HepG2 (cell line): Measurements from ENCODE around the gene HCK. TPM values are rescaled to one million over a fixed set of nuclear protein-coding genes. Genes with fewer than 3 reads are reported as not detected.

Experiments
- AFF4 ChIP-seq: sonication (generic); formaldehyde crosslinking; IDR thresholded peaks from 2 replicates; pipeline ENCODE4 v1.4.0; 2020; ENCODE audit warnings: missing genetic modification reagents
- ARNTL ChIP-seq: sonication (generic); formaldehyde crosslinking; IDR thresholded peaks from 2 replicates; pipeline ENCODE4 v1.4.0; 2020; ENCODE audit warnings: mild to moderate bottlenecking, missing genetic modification reagents
- BHLHE40 ChIP-seq: IDR thresholded peaks from 2 replicates; pipeline ENCODE4 v1.6.1; 2011; ENCODE audit warnings: low read length, improper control_type of control experiment
- EHMT2 ChIP-seq: fragments of 200-600 bp; sonication (generic); IDR thresholded peaks from 2 replicates; pipeline ENCODE4 v1.7.0; 2017; ENCODE audit warnings: antibody characterized with exemption, low read depth, low read length, borderline replicate concordance
- HNRNPL ChIP-seq: fragments of 200-400 bp; formaldehyde crosslinking; IDR thresholded peaks from 2 replicates; pipeline ENCODE4 v1.6.1; 2017; ENCODE audit warnings: mild to moderate bottlenecking, low read depth, low read length
- KLF11 ChIP-seq: IDR thresholded peaks from 2 replicates; pipeline ENCODE4 v1.6.1; 2016; ENCODE audit warnings: missing compliant biosample characterization
- MXD1 ChIP-seq: sonication (generic); formaldehyde crosslinking; IDR thresholded peaks from 2 replicates; pipeline ENCODE4 v1.4.0; 2020; ENCODE audit warnings: mild to moderate bottlenecking, missing genetic modification reagents
- PHF21A ChIP-seq: sonication (generic); formaldehyde crosslinking; IDR thresholded peaks from 2 replicates; pipeline ENCODE4 v1.5.0; 2020; ENCODE audit warnings: mild to moderate bottlenecking, missing genetic modification reagents
- RBAK ChIP-seq: sonication (generic); formaldehyde crosslinking; IDR thresholded peaks from 2 replicates; pipeline ENCODE4 v1.5.1; 2020; ENCODE audit warnings: mild to moderate bottlenecking, missing genetic modification reagents
- REST ChIP-seq, 2 experiments: IDR thresholded peaks; 2 replicates each; pipeline ENCODE4 v1.6.1; 2011 to 2012; ENCODE audit warnings: low read length in 2 of 2, borderline replicate concordance in 1 of 2, low read depth in 1 of 2, mild to moderate bottlenecking in 1 of 2, moderate library complexity in 1 of 2
- RORA ChIP-seq: sonication (generic); formaldehyde crosslinking; IDR thresholded peaks from 2 replicates; pipeline ENCODE4 v1.5.0; 2020; ENCODE audit warnings: mild to moderate bottlenecking, missing genetic modification reagents, moderate library complexity
- SOX13 ChIP-seq, 3 experiments: fragments of 450-650 bp in 1 of 3; sonication (generic) in 1 of 3; formaldehyde crosslinking in 1 of 3; IDR thresholded peaks in 2 of 3; conservative IDR thresholded peaks in 1 of 3; 2 replicates each; pipeline versions ENCODE4 v1.5.0 to v1.6.1; 2016 to 2020; ENCODE audit warnings: antibody characterized with exemption in 1 of 3, mild to moderate bottlenecking in 1 of 3, missing compliant biosample characterization in 1 of 3, missing genetic modification reagents in 1 of 3, moderate library complexity in 1 of 3
- SYNCRIP ChIP-seq: fragments of 200-400 bp; formaldehyde crosslinking; IDR thresholded peaks from 2 replicates; pipeline ENCODE4 v1.6.1; 2018; ENCODE audit warnings: mild to moderate bottlenecking, low read depth, low read length; ENCODE audit not compliant: insufficient read depth
- TEAD3 ChIP-seq: optimal IDR thresholded peaks from 2 replicates; pipeline ENCODE3; 2016; ENCODE audit warnings: borderline replicate concordance
- ZBTB7A ChIP-seq: sonication (generic); formaldehyde crosslinking; IDR thresholded peaks from 2 replicates; pipeline ENCODE4 v1.8.0; 2022; ENCODE audit warnings: mild to moderate bottlenecking, missing genetic modification reagents
- ZNF260 ChIP-seq: sonication (generic); formaldehyde crosslinking; IDR thresholded peaks from 2 replicates; pipeline ENCODE4 v1.4.0; 2020; ENCODE audit warnings: missing genetic modification reagents, low read depth, mild to moderate bottlenecking, borderline replicate concordance
- ZNF275 ChIP-seq: sonication (generic); formaldehyde crosslinking; IDR thresholded peaks from 2 replicates; pipeline ENCODE4 v1.8.0; 2022; ENCODE audit warnings: missing genetic modification reagents, mild to moderate bottlenecking, inconsistent platforms, borderline replicate concordance
- ZNF501 ChIP-seq: sonication (generic); formaldehyde crosslinking; IDR thresholded peaks from 2 replicates; pipeline ENCODE4 v1.5.1; 2020; ENCODE audit warnings: mild to moderate bottlenecking, moderate library complexity, missing genetic modification reagents
- polyA plus RNA-seq, 8 experiments: library from polyadenylated mRNA; depleted of rRNA in 3 of 8; stranded (reverse) in 7 of 8; unstranded in 1 of 8; fragments of >200 nt; fragmentation: Illumina TruSeq in 4 of 8; extraction: Trizol in 4 of 8; gene quantifications; 2 replicates each; pipeline versions ENCODE4 v1.2.1 to v1.2.3, GENCODE V29; 2011 to 2016; ENCODE audit warnings: low read depth in 4 of 8, missing spikeins in 1 of 8, mixed read lengths in 1 of 8; ENCODE audit not compliant: insufficient read depth in 1 of 8
- total RNA-seq, 5 experiments: library from RNA; depleted of rRNA; stranded (reverse); fragments of >200 nt; fragmentation: Illumina TruSeq; extraction: Trizol; gene quantifications; 2 replicates each; pipeline ENCODE4 v1.2.3, GENCODE V29; 2016; ENCODE audit warnings: low read depth in 1 of 5

Gene HCK
- total and polyA plus RNA-seq, 2 of the 13 experiments (the other 11 are each of a cell fraction or from before 2014, with no cell fraction given) = 0.04 TPM; not detected in 1

GRCh38 chr20:32031007-32031958 is 20.8 kb upstream of the HCK start (continued):
- TF ChIP-seq MXD1 (CRISPR knock-in tag) = no peak
- TF ChIP-seq ZBTB7A = peak; percentile 73; the same call in 1 of the 2 replicates
- no peak for TF ChIP-seq RBAK (CRISPR knock-in tag)
- TF ChIP-seq SOX13 (IDR thresholded peaks at IDR 0.05) = no peak
- TF ChIP-seq SOX13 (CRISPR knock-in tag; conservative IDR thresholded peaks at IDR 0.05 in 1 of 2, IDR thresholded peaks at IDR 0.05 in 1 of 2) = no peak
- no peak; a peak in 1 of 4 replicates for TF ChIP-seq REST (IDR thresholded peaks at IDR 0.05; ENCODE audit: borderline replicate concordance in 1 of 2, low read depth in 1 of 2, low read length in 2 of 2)
- no peak for TF ChIP-seq BHLHE40
- no peak for TF ChIP-seq SYNCRIP
- TF ChIP-seq HNRNPL = 0 out of 2 replicates have a peak, but pooled peaks have one; percentile 48
- no peak for TF ChIP-seq EHMT2
- TF ChIP-seq RORA (CRISPR knock-in tag) = no peak
- TF ChIP-seq ZNF275 (CRISPR knock-in tag) = peak; percentile 50; the same call in 1 of the 2 replicates
- TF ChIP-seq AFF4 (CRISPR knock-in tag) = no peak
- TF ChIP-seq ARNTL (CRISPR knock-in tag) = no peak
- TF ChIP-seq ZNF501 (CRISPR knock-in tag) = peak; percentile 78; the same call in 1 of the 2 replicates
- peak; percentile 51; the same call in 1 of the 2 replicates for TF ChIP-seq KLF11 (CRISPR knock-in tag)
- no peak for TF ChIP-seq ZNF260 (CRISPR knock-in tag)
- TF ChIP-seq TEAD3 (CRISPR knock-in tag) = peak; percentile 57
- peak; percentile 98 for TF ChIP-seq PHF21A (CRISPR knock-in tag)
